SH-SY5Y (cell line): ENCODE data around the gene DUSP28.

Experiments
- GATA2 ChIP-seq: IDR thresholded peaks from 2 replicates; pipeline ENCODE4 v1.6.1; 2011; ENCODE audit warnings: mild to moderate bottlenecking, low read depth, low read length
- GATA3 ChIP-seq: IDR thresholded peaks from 2 replicates; pipeline ENCODE4 v1.6.1; 2011; ENCODE audit warnings: low read depth, mild to moderate bottlenecking, low read length, moderate library complexity

Gene DUSP28, protein sequence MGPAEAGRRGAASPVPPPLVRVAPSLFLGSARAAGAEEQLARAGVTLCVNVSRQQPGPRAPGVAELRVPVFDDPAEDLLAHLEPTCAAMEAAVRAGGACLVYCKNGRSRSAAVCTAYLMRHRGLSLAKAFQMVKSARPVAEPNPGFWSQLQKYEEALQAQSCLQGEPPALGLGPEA

DNA sequence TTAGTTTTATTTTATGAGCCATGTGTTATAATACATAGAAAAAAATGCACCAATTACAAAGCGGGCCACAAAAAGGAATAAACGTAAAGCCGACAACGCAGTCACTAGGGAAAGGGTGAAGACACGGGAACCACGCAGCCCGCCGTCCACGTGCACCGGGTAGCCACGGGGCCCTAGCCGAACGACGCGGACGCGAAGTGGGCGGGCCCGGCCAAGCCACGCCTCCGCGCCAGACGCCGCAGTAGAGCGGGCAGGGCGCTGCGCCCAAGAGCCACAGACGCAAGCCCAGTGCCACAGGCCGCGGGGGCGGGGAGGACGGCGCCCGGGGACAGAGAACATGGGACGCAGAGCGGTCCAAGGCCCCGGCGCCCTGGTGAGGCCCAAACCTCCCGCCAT is at the start of gene DUSP28:
Gene DUSP28, plus strand, starts transcription at position 274 of the 396 bp plus-strand sequence. CDS start 328 bp downstream, outside the sequence.
- no peak for TF ChIP-seq GATA2

DNA sequence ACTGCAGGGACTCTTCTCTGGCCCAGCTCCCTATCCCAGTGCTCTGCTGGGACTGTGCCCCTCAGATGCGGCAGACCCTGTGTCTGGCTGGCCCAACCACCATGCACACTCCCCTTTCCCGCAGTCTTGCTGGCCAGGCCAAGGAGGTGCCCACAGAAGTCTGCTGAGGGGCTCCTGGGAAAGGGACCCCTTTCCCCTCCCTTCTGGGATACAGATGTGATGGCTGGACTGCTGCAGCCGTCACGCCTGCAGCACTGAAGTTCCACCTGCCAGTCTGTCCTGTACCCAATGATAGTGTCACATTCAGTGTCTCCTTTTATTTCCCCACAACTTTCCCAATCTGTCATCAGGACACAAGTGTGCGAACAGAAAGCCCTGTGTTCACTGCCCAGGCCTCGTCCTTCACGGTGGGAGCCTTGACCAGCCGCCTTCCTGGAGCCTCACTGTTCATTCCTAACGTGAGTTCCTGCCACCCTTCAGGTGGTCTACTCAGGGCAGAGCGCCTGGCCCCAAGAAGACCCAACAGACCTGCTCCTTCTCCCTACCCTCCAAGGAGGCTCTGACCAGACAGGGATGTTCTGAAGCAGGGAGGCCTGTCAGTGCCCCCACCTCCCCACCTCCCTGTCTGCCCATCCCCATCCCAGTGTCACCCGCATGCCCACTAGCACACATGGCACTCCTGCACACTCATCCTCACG is 49.5 kb upstream of the DUSP28 start:
- TF ChIP-seq GATA3 = no peak
- TF ChIP-seq GATA2 = no peak

DNA sequence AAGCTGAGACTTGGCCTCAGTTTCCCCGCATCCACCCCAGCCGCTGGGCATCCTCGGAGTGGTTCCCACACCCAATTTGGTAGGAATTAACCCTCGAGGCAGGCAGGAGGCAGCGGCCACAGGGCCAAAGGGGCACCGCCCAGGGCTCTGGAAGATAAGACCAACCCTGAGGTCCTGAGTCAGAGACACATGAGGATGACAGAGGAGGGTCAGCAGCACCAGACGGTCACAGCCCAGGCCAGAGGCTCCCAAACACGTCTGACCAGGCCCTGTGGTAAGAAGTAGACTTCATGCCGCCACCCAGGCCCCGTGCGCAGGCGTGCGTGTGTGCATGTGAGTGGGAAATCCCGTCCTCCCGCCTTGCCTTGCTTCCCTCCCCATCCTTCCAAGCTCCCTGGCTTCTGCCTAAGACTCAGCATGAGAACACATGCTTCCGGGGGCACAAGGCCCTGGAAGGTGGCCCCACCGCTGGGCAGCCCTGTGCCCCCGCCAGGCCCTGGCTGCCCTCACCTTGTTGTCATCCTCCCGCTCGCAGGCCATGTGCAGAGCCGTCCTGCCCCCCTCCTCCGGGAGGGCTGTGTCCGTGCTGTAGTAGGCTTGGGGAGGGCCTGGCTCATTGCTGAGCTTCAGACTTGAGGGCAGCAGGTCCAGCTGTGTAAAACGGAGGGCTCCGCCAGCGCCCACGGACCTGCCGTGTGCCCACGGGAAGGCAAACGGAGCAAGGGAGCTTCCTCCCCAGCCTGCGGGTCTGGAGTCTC is 48.6 kb upstream of the DUSP28 start:
- TF ChIP-seq GATA2 (no peak), GATA3 (no peak)

DNA sequence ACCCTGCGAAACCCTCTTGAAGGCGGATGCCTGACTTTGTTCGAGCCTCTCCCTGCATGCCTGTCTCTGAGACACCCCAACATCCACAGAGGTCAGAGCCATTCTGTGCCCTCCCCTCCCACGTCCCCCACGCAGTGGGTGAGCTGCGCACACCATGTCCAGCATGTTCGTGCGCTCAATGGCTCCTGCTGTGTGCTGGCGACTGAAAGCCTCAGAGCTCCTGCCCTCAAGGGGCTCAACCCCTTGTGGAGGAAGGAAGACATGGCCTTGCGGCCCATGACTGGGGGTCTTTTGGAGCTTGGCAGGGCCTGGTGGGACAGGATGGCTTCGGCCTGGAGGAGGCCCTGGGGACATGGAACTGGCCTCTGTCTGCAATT is 48.1 kb upstream of the DUSP28 start:
- TF ChIP-seq GATA3 = no peak
- no peak for TF ChIP-seq GATA2

DNA sequence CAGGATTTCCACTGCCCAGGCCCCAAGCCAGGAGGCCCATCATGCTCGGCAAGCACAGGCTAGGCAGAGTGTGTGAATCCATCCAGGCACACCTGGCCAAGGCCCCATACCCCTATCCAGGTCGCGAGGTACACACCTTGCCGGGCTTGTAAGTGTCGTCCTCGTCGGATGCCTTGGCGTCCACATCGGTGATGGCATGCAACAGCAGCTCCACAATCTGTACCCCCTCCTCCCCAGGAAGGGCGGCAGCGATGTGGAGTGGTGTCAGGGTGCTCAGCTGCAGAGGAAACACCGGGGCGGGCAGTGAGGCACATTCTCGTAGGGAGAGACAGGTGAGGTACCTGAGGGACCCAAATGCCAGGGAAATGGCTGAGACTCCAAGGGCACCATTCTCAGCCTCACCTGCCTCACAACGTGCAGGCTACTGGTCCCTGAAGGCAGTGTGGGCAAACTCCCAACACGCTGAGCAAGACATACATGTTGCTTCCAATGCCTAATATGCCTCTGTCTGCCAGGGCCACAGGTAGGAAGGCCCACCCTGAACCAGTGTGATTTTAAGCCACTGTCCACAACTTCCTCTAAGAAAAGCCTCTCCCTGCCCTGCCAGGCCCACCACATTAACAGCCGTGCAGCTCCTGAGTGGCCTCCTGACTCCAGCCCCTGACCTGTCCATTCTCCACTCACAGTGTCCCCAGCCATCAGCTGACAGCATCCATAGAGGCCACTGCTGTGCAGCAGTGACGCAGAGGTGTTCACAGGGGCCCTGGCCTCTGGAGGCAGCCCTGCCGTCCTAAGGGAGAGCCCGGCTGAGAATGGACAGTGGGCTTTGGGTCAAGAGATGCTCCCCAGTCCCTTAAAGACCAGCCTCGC is 47.3 kb upstream of the DUSP28 start:
- TF ChIP-seq GATA2 (no peak), GATA3 (no peak)

DNA sequence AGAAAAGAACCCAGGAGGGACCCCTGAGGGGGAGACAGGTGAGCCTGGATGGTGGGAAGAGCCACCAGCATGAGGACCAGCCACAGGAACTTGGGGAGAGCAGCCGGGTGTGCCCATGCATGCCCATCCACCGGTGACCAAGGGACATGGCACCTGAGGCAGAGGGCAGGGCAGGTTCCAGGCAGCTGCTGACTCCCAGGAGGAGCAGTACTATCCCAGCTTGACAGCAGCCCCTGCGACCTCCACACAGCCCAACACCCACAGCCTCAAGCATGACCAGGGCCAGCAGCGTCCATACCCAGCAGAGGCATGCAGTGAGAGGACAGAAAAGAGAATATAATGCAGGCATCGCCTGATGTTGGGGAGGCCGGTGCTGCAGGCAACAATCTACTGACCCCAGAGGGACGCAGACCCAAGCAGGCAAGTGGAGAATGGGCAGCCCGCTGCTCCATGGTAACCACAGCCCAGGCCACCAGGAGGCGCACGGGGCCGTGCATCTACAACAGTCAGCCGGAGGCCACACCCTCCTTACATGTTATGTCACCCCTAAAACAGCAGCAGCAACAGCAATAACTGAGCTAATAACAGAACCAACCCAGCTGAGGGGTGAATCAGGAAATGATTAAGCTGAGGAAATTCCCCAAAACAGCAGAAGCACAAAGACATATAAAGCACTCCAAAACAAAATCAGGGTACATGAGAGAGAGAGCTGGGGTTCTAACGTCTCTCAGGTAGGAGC is 46.4 kb upstream of the DUSP28 start:
- TF ChIP-seq GATA2 (no peak), GATA3 (no peak)

DNA sequence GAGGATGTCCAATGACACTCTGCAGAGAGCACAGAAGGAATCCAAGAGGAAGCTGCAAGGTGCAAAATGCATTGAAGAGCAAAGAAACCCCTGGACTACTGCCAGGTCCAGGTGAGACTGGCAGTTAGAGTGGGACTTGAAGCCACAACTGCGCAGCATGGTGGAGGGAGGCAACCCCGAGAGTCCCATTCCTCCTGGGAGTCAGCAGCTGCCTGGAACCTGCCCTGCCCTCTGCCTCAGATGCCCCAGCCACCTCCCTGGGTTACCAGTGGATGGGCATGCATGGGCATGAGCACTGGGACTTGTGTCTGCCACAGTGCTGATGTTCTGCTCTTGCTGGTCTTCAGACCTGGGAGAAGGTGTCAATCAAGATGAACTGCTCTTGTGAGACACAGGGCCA is 45.5 kb upstream of the DUSP28 start:
- TF ChIP-seq GATA3 = no peak
- no peak for TF ChIP-seq GATA2

DNA sequence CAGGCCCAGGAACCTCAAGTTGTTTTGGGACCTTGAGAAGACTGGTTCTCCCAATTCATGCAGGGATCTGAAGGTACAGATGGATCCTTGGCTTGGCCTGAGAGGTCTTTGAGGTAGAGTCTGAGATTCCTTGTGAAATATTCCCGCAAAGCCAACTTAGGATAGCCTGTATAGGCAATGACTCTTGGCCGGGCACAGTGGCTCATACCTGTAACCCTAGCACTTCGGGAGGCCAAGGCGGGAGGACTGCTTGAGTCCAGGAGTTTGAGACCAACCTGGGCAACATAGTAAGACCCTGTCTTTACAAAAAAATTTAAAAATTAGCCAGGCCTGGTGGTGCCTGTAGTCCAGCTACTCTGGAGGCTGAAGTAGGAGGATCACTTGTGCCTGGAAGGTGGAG is 42.8 kb upstream of the DUSP28 start:
- TF ChIP-seq GATA3 = no peak
- no peak for TF ChIP-seq GATA2

DNA sequence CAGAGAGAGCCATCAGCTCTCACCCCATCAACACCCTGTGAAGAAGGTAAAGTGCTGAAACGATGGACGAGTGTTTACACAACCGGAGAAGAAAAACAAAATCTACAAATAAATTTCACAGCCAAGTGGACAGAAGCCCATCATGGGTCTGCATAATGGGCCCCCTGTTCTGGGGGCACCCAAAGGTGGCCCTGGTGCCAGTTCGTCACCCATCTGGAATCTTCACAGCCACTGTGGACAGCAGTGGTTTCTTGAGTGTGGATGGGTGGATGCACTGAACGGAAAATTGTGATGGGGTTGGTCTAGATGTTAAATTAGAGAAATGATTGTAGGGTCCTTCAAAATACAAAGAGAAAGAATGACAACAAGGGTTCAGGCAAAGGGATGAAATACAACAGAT is 41.2 kb upstream of the DUSP28 start:
- TF ChIP-seq GATA2 = no peak
- no peak for TF ChIP-seq GATA3

DNA sequence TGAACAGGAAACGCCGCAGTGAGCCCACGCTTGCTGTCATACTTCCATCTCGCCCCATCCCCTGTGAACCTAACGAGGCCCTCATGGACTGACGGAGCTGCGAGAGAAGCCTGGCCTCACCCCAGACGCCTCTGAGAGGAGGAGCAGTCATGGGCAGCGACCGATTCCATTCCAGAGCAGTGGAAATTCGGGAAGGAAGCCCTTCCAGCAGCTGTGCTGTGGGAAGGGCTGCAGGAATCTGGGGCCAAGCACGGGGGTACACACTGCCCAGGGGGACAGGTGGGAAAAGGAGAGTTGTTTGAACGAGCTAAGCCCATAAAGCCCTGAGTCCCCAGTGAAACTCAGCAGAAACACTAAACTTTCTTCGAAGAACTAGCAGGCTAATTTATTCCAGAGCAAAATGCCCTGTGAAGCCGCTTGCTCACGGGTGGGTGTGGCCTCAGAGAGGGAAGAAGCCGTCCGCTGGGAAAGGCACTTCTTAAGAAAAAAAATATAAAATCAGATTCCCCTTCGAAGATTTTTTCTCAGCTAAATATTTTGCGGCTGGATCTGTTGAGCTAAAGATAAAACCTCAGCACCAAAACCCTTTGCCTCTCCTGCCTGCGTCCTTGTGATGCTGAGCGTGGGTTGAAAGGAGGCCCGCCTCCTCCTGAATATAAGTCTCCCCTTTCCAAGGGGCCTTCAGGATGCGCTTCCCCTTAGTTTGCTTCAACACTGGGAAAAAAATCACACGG is 40.6 kb upstream of the DUSP28 start:
- TF ChIP-seq GATA2 (no peak), GATA3 (no peak)

DNA sequence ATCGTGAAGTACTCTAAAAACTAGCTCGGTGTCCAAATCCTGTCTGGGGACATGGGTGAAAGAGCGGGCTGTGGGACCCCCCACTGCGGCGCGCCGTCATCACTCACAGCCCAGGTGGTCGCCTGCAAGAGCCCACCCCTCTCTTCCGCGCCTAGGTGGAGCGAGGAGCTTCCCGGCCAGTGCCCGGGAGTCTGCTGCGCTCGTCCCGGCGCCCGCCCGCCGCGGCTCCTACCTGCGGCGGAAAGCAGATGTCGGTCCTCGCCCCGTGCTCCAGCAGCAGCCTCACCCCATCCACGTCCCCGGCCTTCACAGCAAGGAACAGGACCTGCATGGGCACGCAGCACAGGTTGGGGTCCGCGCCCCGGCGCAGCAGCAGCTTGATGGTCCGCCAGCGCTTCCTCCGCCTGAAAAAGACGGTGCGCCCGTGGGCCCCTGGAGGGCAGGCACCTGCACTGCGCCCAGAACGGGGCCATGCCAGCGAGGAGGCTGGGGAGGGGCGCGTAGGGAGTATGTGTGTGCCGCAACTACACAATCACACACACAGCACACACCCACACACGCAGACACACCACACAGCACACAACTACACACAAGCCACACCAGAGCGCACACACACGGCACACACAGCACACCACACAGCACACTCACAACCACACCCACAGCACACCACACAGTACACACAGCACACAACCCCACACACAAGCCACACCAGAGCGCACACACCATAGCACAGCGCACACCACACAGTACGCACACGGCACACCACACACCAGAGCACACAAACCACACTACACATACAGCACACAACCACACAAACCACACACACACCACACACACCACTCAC is 39.8 kb upstream of the DUSP28 start:
- TF ChIP-seq GATA3 (no peak), GATA2 (no peak)

DNA sequence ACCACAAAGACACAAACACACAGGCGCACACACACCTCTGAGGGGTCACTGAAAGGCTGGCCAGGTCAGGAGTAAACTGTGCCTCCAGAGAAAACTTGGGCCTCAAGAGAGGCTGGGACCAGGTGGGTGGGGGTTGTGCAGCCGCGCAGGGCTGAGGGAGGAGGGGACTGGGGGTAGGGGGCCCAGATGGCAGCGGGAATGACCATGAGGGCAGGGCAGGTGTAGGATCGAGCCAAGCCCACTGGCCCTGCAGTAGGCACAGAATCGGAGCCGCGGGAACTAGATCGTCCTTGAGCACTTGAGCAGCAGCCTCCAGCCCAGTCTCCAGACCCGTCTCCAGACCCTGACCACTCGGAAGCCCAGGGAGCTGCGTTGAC is 39.2 kb upstream of the DUSP28 start:
- TF ChIP-seq GATA3 (no peak), GATA2 (no peak)
